HEK293 (cell line): ENCODE results near the gene MUC5AC.

ENCODE experiments used
- CTCF ChIA-PET: fragments of 350-600 bp; formaldehyde crosslinking; extraction: SDS; loops from one replicate; lab custom pipeline; 2021; ENCODE audit warnings: antibody characterized with exemption; lab: Yijun Ruan, JAX
- POLR2A ChIA-PET: fragments of 300-600 bp; formaldehyde crosslinking; extraction: SDS; loops from one replicate; lab custom pipeline; 2020; ENCODE audit warnings: antibody characterized with exemption, inconsistent platforms; lab: Yijun Ruan, JAX
- H3K27ac ChIP-seq: fragments of 200-500 bp; sonication (Bioruptor generic); 2 replicates; pipeline ENCODE4 v1.5.1; 2014; ENCODE audit warnings: low read depth, low read length, control low read depth, inconsistent platforms; ENCODE audit errors: extremely low read depth
- H3K36me3 ChIP-seq, 2 experiments: fragments of 200-500 bp in 1 of 2; sonication (Bioruptor generic) in 1 of 2; 1 replicate in 1 of 2; 2 replicates in 1 of 2; pipeline ENCODE4 v1.5.1; 2014 to 2017; ENCODE audit warnings: inconsistent platforms in 2 of 2, low read length in 2 of 2; ENCODE audit not compliant: control insufficient read depth in 2 of 2, insufficient read depth in 1 of 2
- H3K4me1 ChIP-seq: fragments of 200-500 bp; sonication (Bioruptor generic); 2 replicates; pipeline ENCODE4 v1.5.1; 2014; ENCODE audit warnings: mild to moderate bottlenecking, low read length, inconsistent platforms; ENCODE audit not compliant: control insufficient read depth, insufficient read depth
- H3K4me3 ChIP-seq: 2 replicates; pipeline ENCODE4 v1.5.1; 2011; ENCODE audit warnings: low read depth, mild to moderate bottlenecking, control low read depth, low read length, moderate library complexity
- H3K9me3 ChIP-seq: fragments of 200-500 bp; sonication (Bioruptor generic); 2 replicates; pipeline ENCODE4 v1.5.1; 2014; ENCODE audit warnings: low read depth, low read length, inconsistent platforms; ENCODE audit not compliant: control insufficient read depth, insufficient read depth
- REPIN1 ChIP-seq: fragments of 450-650 bp; formaldehyde crosslinking; IDR thresholded peaks from 2 replicates; pipeline ENCODE4 v1.5.1; 2017; ENCODE audit warnings: missing biosample characterization, missing genetic modification characterization, low read depth
- SETDB1 ChIP-seq: IDR thresholded peaks from one replicate; pipeline ENCODE4 v1.6.1; 2017; ENCODE audit warnings: mild to moderate bottlenecking, low read length, moderate library complexity, mixed read lengths; ENCODE audit not compliant: insufficient read length
- ZBTB44 ChIP-seq: fragments of 450-650 bp; IDR thresholded peaks from 2 replicates; pipeline ENCODE4 v1.5.1; 2018; ENCODE audit warnings: missing biosample characterization, mild to moderate bottlenecking, missing genetic modification characterization
- ZNF133 ChIP-seq: fragments of 450-650 bp; formaldehyde crosslinking; IDR thresholded peaks from 2 replicates; pipeline ENCODE4 v1.5.1; 2016; ENCODE audit warnings: missing biosample characterization, missing genetic modification characterization
- ZNF157 ChIP-seq: fragments of 450-650 bp; formaldehyde crosslinking; IDR thresholded peaks from 2 replicates; pipeline ENCODE4 v1.5.1; 2016; ENCODE audit warnings: missing biosample characterization, missing genetic modification characterization
- ZNF354C ChIP-seq: fragments of 450-650 bp; formaldehyde crosslinking; IDR thresholded peaks from 2 replicates; pipeline ENCODE4 v1.5.1; 2016; ENCODE audit warnings: missing biosample characterization, missing genetic modification characterization, low read depth, borderline replicate concordance
- ZNF366 ChIP-seq: fragments of 450-650 bp; formaldehyde crosslinking; conservative IDR thresholded peaks from 2 replicates; pipeline ENCODE4 v1.5.1; 2016; ENCODE audit warnings: missing biosample characterization, missing genetic modification characterization
- ZNF404 ChIP-seq: fragments of 450-650 bp; formaldehyde crosslinking; IDR thresholded peaks from 2 replicates; pipeline ENCODE4 v1.5.1; 2017; ENCODE audit warnings: missing biosample characterization, missing genetic modification characterization
- ZNF488 ChIP-seq: fragments of 450-650 bp; formaldehyde crosslinking; IDR thresholded peaks from 2 replicates; pipeline ENCODE4 v1.5.1; 2016; ENCODE audit warnings: missing biosample characterization, missing genetic modification characterization
- ZNF521 ChIP-seq: fragments of 450-650 bp; formaldehyde crosslinking; IDR thresholded peaks from 2 replicates; pipeline ENCODE4 v1.5.1; 2017; ENCODE audit warnings: missing biosample characterization, mild to moderate bottlenecking, missing genetic modification characterization
- ZNF645 ChIP-seq: fragments of 450-650 bp; formaldehyde crosslinking; IDR thresholded peaks from 2 replicates; pipeline ENCODE4; 2016; ENCODE audit warnings: missing biosample characterization, missing genetic modification characterization
- ZNF660 ChIP-seq: fragments of 450-650 bp; IDR thresholded peaks from 2 replicates; pipeline ENCODE4 v1.5.1; 2018; ENCODE audit warnings: missing biosample characterization, mild to moderate bottlenecking, missing genetic modification characterization
- ZNF776 ChIP-seq: fragments of 450-650 bp; formaldehyde crosslinking; IDR thresholded peaks from 2 replicates; pipeline ENCODE4 v1.5.0; 2017; ENCODE audit warnings: missing biosample characterization, missing genetic modification characterization, borderline replicate concordance
- ZNF777 ChIP-seq: fragments of 450-650 bp; formaldehyde crosslinking; IDR thresholded peaks from 2 replicates; pipeline ENCODE4 v1.5.1; 2017; ENCODE audit warnings: missing biosample characterization, missing genetic modification characterization, borderline replicate concordance
- ZSCAN18 ChIP-seq: fragments of 450-650 bp; formaldehyde crosslinking; IDR thresholded peaks from 2 replicates; pipeline ENCODE4 v1.5.1; 2016; ENCODE audit warnings: missing biosample characterization, missing genetic modification characterization
- ZSCAN30 ChIP-seq: fragments of 450-650 bp; IDR thresholded peaks from 2 replicates; pipeline ENCODE4 v1.5.1; 2018; ENCODE audit warnings: missing biosample characterization, mild to moderate bottlenecking, missing genetic modification characterization, moderate library complexity
- ZSCAN5A ChIP-seq: fragments of 450-650 bp; formaldehyde crosslinking; IDR thresholded peaks from 2 replicates; pipeline ENCODE4 v1.5.1; 2016; ENCODE audit warnings: missing biosample characterization, missing genetic modification characterization
- TF ChIP-seq, protein P1 (sequence below): sonication (generic); formaldehyde crosslinking; IDR thresholded peaks from 2 replicates; pipeline ENCODE4 v1.8.1; 2022; ENCODE audit warnings: mild to moderate bottlenecking, moderate library complexity, missing genetic modification reagents
- TF ChIP-seq, protein P2 (sequence below): fragments of 450-650 bp; formaldehyde crosslinking; IDR thresholded peaks from 2 replicates; pipeline ENCODE4 v1.5.1; 2016; ENCODE audit warnings: missing biosample characterization, missing genetic modification characterization, low read depth

Gene MUC5AC

DNA sequence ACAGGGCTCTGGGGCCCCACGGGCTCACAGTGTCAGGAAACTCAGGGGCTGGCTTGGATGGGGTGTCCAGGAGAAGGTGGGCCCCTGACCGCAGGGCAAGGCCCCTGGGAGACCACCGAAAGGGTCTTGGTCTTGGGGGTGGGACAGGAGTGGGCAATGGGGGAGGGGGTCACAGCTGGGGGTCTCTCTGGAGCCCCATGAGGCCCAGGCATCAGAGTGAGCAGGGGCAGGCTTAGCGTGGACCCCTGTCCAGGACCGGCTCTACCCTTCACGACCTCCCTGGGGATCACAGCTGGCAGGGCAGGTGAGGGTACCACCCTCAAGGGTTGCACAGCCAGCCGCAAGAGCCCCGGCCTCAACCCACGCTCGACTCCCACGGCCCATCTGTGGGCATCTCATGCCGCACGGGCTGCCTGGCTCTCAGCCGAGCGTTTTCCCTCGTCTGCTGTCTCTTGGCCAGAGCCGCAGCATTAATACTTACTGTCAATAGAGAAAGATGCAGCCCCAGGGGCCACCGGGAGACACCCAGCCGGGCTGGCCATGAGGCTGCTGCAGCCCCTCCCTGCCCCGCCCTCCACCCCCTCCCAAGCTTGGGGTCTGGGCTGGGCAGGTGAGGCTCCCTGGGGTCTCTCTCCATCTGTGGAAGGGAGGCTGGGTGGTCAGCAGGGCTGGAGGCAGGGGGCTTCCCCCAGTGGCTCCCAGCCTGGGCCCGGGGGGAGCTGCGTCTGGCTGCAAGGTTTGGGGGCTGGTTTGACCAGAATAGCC is 65.8 kb downstream of the MUC5AC start:
- H3K9me3 ChIP-seq, result no peaks in the 10 kb centered on the region
- ChIA-PET CTCF (no interaction called here), POLR2A (no interaction called here)
- no peak for TF ChIP-seq ZNF366
- no peak overlapping the region for H3K4me3 ChIP-seq
- no peaks in the 10 kb centered on the region for H3K36me3 ChIP-seq
- no peak overlapping the region for H3K27ac ChIP-seq
- H3K4me1 ChIP-seq, result no peaks in the 10 kb centered on the region

DNA sequence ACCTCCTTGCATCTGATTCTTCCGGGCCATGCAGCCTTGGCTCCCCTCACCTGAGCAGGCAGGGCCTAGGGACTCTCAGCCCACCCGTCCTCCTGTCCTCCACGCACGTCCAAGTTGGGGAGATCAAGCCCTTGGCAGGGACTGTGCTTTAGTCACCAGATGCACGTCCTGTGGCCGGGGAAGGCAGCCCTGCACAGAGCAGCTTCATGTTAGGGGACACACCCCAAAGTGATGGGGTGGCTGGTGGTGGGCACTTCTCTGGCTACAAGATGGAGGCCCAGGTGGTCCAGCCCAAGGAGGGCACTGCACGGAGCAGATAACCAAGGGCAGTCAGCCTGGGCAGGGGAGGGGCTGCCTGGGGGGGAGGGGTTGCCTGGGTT is 66.3 kb downstream of the MUC5AC start:
- Histone ChIP-seq H3K27ac (no peak overlapping the region), H3K36me3 (no peaks in the 10 kb centered on the region), H3K4me1 (no peaks in the 10 kb centered on the region), H3K4me3 (no peak overlapping the region), H3K9me3 (no peaks in the 10 kb centered on the region)
- ChIA-PET POLR2A (no interaction called here), CTCF (no interaction called here)
- no peak for TF ChIP-seq ZBTB44
- TF ChIP-seq REPIN1 (tag by site-specific recombination), result no peak
- no peak for TF ChIP-seq ZNF777 (tag by site-specific recombination)
- no peak for TF ChIP-seq ZNF354C (tag by site-specific recombination)
- no peak for TF ChIP-seq ZNF157 (tag by site-specific recombination)
- TF ChIP-seq, protein P1, sequence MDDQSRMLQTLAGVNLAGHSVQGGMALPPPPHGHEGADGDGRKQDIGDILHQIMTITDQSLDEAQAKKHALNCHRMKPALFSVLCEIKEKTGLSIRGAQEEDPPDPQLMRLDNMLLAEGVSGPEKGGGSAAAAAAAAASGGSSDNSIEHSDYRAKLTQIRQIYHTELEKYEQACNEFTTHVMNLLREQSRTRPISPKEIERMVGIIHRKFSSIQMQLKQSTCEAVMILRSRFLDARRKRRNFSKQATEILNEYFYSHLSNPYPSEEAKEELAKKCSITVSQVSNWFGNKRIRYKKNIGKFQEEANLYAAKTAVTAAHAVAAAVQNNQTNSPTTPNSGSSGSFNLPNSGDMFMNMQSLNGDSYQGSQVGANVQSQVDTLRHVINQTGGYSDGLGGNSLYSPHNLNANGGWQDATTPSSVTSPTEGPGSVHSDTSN (CRISPR knock-in tag), result no peak
- TF ChIP-seq ZNF660 (tag by site-specific recombination), result no peak
- no peak for TF ChIP-seq ZNF645 (tag by site-specific recombination)
- TF ChIP-seq ZNF488 (tag by site-specific recombination), result no peak
- TF ChIP-seq ZSCAN5A (tag by site-specific recombination), result no peak
- TF ChIP-seq ZSCAN30 (tag by site-specific recombination), result no peak
- TF ChIP-seq ZNF133 (tag by site-specific recombination), result no peak
- TF ChIP-seq ZNF404 (tag by site-specific recombination), result no peak
- no peak for TF ChIP-seq SETDB1
- no peak for TF ChIP-seq ZNF776
- TF ChIP-seq, protein P2, sequence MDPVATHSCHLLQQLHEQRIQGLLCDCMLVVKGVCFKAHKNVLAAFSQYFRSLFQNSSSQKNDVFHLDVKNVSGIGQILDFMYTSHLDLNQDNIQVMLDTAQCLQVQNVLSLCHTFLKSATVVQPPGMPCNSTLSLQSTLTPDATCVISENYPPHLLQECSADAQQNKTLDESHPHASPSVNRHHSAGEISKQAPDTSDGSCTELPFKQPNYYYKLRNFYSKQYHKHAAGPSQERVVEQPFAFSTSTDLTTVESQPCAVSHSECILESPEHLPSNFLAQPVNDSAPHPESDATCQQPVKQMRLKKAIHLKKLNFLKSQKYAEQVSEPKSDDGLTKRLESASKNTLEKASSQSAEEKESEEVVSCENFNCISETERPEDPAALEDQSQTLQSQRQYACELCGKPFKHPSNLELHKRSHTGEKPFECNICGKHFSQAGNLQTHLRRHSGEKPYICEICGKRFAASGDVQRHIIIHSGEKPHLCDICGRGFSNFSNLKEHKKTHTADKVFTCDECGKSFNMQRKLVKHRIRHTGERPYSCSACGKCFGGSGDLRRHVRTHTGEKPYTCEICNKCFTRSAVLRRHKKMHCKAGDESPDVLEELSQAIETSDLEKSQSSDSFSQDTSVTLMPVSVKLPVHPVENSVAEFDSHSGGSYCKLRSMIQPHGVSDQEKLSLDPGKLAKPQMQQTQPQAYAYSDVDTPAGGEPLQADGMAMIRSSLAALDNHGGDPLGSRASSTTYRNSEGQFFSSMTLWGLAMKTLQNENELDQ (tag by site-specific recombination), result no peak
- TF ChIP-seq ZNF521, result no peak
- TF ChIP-seq ZSCAN18 (tag by site-specific recombination), result no peak
